Thyroid gland (tissue), 4 donors: ENCODE results near the gene NUDT21.

Experiments
- CTCF ChIP-seq, 6 experiments: fragments of 200-600 bp in 3 of 6; fragments of 450-650 bp in 3 of 6; sonication (generic) in 3 of 6; IDR thresholded peaks; one replicate each; pipeline ENCODE4 v1.5.1; 2016 to 2019; ENCODE audit warnings: antibody characterized with exemption in 6 of 6, mild to moderate bottlenecking in 2 of 6, inconsistent platforms in 1 of 6, moderate library complexity in 1 of 6
- POLR2A ChIP-seq, 2 donors: fragments of 450-650 bp; IDR thresholded peaks; one replicate each; pipeline ENCODE4 v1.6.1; 2017; ENCODE audit warnings: antibody characterized with exemption in 2 of 2, mild to moderate bottlenecking in 2 of 2, moderate library complexity in 1 of 2

GRCh38 chr16:56470666-56471065 lies 19.5 kb upstream of the NUDT21 start:
- TF ChIP-seq CTCF (IDR thresholded peaks at IDR 0.05): no peak
- TF ChIP-seq POLR2A (IDR thresholded peaks at IDR 0.05): no peak
